Stimulated activated naive CD4-positive, alpha-beta T cell (primary cell): ENCODE results near the gene ITIH3.

Experiments used
- DNase-seq, 6 experiments: peaks; one replicate each; lab custom pipeline; 2025; lab: John Stamatoyannopoulos, UW

ITIH3 gene

DNA sequence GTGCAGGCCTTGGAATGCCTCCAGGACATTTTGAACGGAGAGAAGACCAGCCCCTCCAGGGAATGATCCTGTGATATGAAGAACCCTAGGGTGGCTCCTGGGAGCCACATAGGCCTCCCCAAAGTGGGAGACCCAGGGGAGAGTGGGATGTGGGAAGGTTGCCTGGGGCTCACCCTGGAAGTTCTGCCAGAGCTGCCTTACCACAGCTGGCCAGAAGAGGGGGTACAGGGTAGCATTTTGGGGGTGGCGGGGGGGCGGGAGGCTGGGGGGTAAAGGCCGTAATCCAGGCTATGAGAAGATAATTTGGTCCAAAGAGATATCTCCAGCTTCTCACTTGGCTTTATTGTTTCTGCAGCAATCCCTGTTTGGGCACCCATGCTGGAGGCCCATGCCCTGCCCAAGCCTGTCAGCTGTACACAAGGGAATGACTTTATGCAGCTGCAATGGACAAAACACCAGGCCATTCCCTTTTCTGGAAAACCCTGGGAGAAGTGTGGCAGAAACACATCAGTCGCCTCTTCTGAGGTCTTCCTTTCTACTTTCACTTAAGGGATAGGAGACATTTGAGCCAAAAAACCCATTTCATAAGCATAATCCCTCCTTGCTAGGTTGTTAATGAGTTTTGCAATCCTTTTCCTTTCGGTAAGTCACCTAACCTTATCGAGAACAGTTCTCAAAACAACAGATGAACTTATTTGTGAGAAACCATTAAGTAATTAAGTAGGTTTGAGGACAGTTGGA is 51.3 kb downstream of the ITIH3 start:
- DNase-seq, result peak in 2 of 6 experiments; percentile 2 to 19

GRCh38 chr3:52846432-52846965 is 51.9 kb downstream of the ITIH3 start:
- DNase-seq, result no peak

DNA sequence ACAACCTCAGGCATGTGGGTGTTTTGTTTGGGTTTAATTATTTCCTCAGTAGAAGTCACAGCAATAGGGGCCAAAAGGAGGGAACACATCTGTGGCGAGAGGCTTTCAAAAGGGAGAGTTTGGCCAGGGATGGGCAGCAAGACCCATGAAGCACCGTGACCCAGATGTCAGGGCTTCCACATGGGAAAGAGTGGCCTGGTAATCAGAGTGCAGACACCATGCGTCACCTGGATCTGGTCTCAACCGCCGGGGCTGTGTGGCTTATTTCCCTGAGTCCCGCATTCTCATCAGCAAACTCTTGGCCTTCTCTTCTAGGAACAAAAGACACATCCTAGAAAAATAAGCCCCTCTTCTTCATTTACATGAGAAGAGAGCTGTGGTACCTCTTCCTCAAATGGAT is 52.6 kb downstream of the ITIH3 start:
- DNase-seq, result no peak

DNA sequence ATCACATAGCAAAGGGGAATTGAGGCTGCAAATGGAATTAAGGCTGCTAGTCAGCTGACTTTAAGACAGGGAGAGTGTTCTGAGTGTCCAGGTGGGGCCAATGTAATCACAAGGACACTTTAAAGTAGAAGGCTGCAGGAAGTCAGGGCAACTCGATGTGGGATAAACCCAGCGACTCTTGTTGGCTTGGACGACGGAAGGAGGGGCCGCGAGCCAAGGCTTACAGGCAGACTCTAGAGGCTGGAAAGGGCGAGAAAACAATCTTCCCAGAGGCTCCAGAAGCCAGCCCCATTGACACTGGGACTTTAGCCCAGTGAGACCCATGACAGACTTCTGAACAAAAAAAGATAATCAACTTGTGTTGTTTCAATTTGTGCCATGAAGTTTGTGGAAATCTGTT is 53.1 kb downstream of the ITIH3 start:
- DNase-seq, result no peak

DNA sequence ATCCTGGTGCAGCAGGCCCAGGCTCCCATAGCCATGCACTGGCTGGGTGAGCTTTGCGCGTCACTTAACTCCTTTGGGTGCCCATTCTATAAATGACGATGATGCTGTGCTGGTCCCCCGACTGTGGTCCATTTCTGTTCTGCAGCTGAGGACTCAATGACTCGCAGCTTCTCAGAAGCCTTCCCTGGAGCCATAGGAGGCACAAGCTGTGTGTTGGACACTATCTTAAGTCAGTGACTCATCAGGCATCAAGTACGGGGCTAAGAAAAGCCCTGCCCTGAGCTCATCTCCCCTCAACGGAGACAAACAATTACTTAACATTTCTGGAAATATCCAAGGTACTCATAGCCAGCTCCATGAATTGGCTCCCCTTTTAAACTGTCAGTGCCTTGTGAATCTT is 54.0 kb downstream of the ITIH3 start:
- DNase-seq, result no peak

DNA sequence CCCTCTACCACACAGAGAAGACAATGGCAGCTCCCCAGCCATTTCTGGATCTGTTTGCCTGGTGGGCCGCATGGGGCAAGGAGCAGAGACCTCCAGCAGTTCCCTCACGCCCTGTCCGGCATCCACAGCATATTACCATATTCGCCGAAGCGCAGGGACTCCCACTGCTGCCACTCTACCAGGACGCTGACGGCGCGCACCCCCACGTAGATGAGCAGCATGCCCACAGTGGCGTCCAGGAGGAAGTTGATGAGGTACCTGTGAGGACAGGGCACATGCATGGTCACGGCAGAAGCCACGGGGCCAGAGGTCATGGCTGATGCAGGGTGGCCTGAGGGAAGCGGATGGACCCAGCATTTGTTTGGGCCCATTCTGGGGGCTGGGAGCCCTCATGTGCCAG is 55.1 kb downstream of the ITIH3 start:
- no peak for DNase-seq

GRCh38 chr3:52851348-52851747 is 56.8 kb downstream of the ITIH3 start:
- DNase-seq, result peak in 3 of 6 experiments; percentile 5 to 27 (median 25)

- no peak for DNase-seq
Observed at GRCh38 chr3:52852419-52852818, 57.8 kb downstream of the ITIH3 start.

GRCh38 chr3:52854013-52854412 is 59.4 kb downstream of the ITIH3 start:
- DNase-seq, result no peak

GRCh38 chr3:52856666-52857065 is 62.1 kb downstream of the ITIH3 start:
- DNase-seq, result no peak

DNA sequence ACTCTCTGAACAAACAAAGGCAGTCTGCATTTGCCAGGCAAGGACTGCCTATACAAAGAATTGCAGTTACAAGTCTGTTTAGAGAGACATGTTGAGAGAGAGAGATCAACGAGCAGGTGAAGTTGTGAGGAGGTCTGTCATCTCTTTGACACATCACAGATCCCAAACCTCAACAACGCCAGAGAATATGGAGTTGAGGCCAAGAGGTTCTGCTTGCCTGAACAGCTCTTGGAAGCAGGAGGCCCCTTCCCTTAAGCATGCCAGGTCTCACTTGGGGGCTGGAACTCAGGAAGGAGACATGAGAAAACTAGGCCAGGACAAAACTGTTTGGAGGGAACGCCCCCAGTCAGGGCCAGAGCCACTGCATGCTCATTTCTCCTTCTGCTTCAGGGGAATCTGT is 62.5 kb downstream of the ITIH3 start:
- DNase-seq, result no peak

DNA sequence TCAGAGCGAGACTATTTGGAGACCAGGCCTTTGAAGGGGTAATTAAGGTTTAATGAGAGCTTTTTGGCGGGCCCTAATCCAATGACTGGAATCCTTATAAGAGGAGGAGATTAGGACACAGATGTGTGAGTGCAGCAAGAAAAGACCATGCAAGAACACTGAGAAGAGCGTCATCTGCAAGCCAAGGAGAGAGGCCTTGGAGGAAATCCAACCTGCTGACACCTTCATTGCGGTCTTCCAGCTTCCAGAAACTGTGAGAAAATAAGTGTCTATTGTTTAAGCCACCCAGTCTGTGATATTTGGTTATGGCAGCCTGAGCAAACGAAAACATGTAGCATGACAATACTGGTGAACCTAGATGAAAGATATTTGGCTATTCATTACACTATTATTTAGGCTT is 63.3 kb downstream of the ITIH3 start:
- no peak for DNase-seq
